ENCODE results near the gene ALKBH8.

GRCh38 chr11:107457558-107458271 is 107.8 kb downstream of the ALKBH8 start, which contains the start of gene CWF19L2:
- no peak for TF ChIP-seq CTCF (IDR thresholded peaks at IDR 0.05; ENCODE audit: low read depth, low read length)
- TF ChIP-seq EZH2phosphoT487 (IDR thresholded peaks at IDR 0.05; ENCODE audit: low read depth), result no peak

Measured in OCI-LY3 (cell line).